Ovary (tissue), 3 donors: Measurements from ENCODE around the gene PTPRN2.

ENCODE experiments used
- POLR2A ChIP-seq: fragments of 450-650 bp; IDR thresholded peaks from one replicate; pipeline ENCODE4 v1.6.1; 2017; ENCODE audit warnings: antibody characterized with exemption, mild to moderate bottlenecking, moderate library complexity
- TF ChIP-seq, protein P1 (sequence below), 3 donors: fragments of 450-650 bp in 2 of 3; fragments of 200-600 bp in 1 of 3; IDR thresholded peaks; one replicate each; pipeline versions ENCODE4 v1.5.1 to v1.8.0; 2016 to 2022; ENCODE audit warnings: antibody characterized with exemption in 3 of 3, mild to moderate bottlenecking in 1 of 3
- donor health status: DM: no; HTN: no; CAD: no.

DNA sequence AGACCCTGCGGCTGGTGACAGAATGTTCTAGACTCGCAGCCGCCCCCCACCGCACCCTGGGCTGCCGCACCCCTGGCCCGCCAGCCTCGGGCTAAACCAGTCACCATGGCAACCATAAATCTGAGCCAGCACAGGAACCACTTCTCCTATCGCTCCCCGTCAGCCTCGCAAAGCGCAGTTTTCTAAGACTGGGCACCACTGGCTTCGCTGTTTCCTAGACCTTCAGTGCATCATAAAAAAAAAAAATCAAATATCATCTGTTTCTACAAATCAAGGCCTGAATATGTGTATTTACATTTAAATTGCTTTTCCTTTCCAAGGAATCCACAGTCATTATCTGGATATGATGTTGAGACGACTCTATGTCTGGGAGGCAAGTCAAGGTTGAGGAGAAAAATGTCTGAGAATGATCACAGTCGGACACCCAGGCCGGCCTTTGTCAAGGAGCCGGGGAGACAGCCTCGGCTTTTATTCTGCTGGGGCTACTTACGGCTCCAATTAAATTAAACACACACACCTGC, 99.9 kb downstream of the PTPRN2 start:
- no peak for TF ChIP-seq POLR2A
- TF ChIP-seq, protein P1, sequence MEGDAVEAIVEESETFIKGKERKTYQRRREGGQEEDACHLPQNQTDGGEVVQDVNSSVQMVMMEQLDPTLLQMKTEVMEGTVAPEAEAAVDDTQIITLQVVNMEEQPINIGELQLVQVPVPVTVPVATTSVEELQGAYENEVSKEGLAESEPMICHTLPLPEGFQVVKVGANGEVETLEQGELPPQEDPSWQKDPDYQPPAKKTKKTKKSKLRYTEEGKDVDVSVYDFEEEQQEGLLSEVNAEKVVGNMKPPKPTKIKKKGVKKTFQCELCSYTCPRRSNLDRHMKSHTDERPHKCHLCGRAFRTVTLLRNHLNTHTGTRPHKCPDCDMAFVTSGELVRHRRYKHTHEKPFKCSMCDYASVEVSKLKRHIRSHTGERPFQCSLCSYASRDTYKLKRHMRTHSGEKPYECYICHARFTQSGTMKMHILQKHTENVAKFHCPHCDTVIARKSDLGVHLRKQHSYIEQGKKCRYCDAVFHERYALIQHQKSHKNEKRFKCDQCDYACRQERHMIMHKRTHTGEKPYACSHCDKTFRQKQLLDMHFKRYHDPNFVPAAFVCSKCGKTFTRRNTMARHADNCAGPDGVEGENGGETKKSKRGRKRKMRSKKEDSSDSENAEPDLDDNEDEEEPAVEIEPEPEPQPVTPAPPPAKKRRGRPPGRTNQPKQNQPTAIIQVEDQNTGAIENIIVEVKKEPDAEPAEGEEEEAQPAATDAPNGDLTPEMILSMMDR (IDR thresholded peaks at IDR 0.05), result no peak
